GM12878 (cell line): Measurements from ENCODE around the gene CAMTA1. TPM values are rescaled to one million over a fixed set of nuclear protein-coding genes. Genes with fewer than 3 reads are reported as not detected.

Experiments
- ATAC-seq: fragments of 200-7000 bp; cut with Tn5 transposase; 3 replicates; pipeline ENCODE4 v1.9.1; 2020; ENCODE audit warnings: mild to moderate bottlenecking, moderate library complexity
- BruUV-seq: library from RNA; stranded (reverse); fragments of 400-500 nt; replicated peaks from 2 replicates; lab custom pipeline; 2021; lab: Mats Ljungman, UMichigan
- CTCF ChIA-PET: fragments of 300-600 bp; sonication (Branson Sonifier 250); formaldehyde crosslinking; extraction: SDS; loops from one replicate; lab custom pipeline; 2021; ENCODE audit warnings: inconsistent platforms; lab: Yijun Ruan, JAX
- POLR2A ChIA-PET: fragments of 350-600 bp; formaldehyde crosslinking; extraction: SDS; loops from one replicate; lab custom pipeline; 2021; ENCODE audit warnings: inconsistent platforms; lab: Charles Lee
- RAD21 ChIA-PET: fragments of 300-600 bp; sonication (Branson Sonifier 250); formaldehyde crosslinking; loops from one replicate; lab custom pipeline; 2023; ENCODE audit warnings: antibody characterized with exemption; ENCODE audit not compliant: unreplicated experiment; lab: Charles Lee
- SMC1A ChIA-PET: fragments of 300-600 bp; sonication (Branson Sonifier 250); formaldehyde crosslinking; loops from one replicate; lab custom pipeline; 2023; ENCODE audit not compliant: unreplicated experiment, uncharacterized antibody; lab: Charles Lee
- DNase-seq: peaks from one replicate; pipeline ENCODE4 v3.0.0-alpha.2; 2011; ENCODE audit warnings: low read depth, low spot score
- FAIRE-seq: peaks from 3 replicates; lab custom pipeline; 2011; peaks lifted over from hg19 to GRCh38; lab: Jason Lieb, UNC
- H2AFZ ChIP-seq: 2 replicates; pipeline ENCODE4 v1.6.0; 2011; ENCODE audit warnings: low read depth, low read length, control low read depth; ENCODE audit not compliant: control insufficient read depth
- H3K27ac ChIP-seq: 2 replicates; pipeline ENCODE4 v1.5.1; 2011; ENCODE audit warnings: control low read depth; ENCODE audit not compliant: control insufficient read depth, insufficient read depth
- H3K27me3 ChIP-seq, 2 experiments: replicated peaks in 1 of 2; 2 replicates each; pipeline versions ENCODE4 v1.6.0 to v1.6.1; 2011; ENCODE audit warnings: low read length in 1 of 2; ENCODE audit not compliant: control insufficient read depth in 2 of 2, insufficient read depth in 2 of 2
- H3K36me3 ChIP-seq, 2 experiments: 2 replicates each; pipeline ENCODE4 v1.5.1; 2011; ENCODE audit warnings: low read length in 1 of 2; ENCODE audit not compliant: control insufficient read depth in 2 of 2, insufficient read depth in 2 of 2
- H3K4me1 ChIP-seq: 2 replicates; pipeline ENCODE4 v1.6.1; 2011; ENCODE audit warnings: mild to moderate bottlenecking, low read length, moderate library complexity, mixed read lengths; ENCODE audit not compliant: control insufficient read depth, insufficient read depth
- H3K4me2 ChIP-seq: 2 replicates; pipeline ENCODE4 v1.6.0; 2011; ENCODE audit warnings: control low read depth; ENCODE audit not compliant: control insufficient read depth, insufficient read depth
- H3K4me3 ChIP-seq: fragments of 200-600 bp; sonication (generic); 2 replicates; pipeline ENCODE4 v1.5.1; 2016
- H3K79me2 ChIP-seq: 2 replicates; pipeline ENCODE4 v1.6.0; 2011; ENCODE audit warnings: low read length; ENCODE audit not compliant: control insufficient read depth, insufficient read depth
- H3K9ac ChIP-seq: 2 replicates; pipeline ENCODE4 v1.8.0; 2011; ENCODE audit warnings: low read length, control low read depth, mixed read lengths; ENCODE audit not compliant: control insufficient read depth, insufficient read depth
- H3K9me3 ChIP-seq: replicated peaks from 3 replicates; pipeline ENCODE4 v1.5.1; 2011; ENCODE audit warnings: mild to moderate bottlenecking, low read length; ENCODE audit not compliant: control insufficient read depth, insufficient read depth
- H4K20me1 ChIP-seq: 2 replicates; pipeline ENCODE4 v1.6.0; 2011; ENCODE audit not compliant: control insufficient read depth, insufficient read depth
- BMI1 ChIP-seq: fragments of 450-650 bp; IDR thresholded peaks from 2 replicates; pipeline ENCODE4 v1.6.1; 2016; ENCODE audit warnings: mild to moderate bottlenecking, moderate library complexity, borderline replicate concordance
- HCFC1 ChIP-seq: fragments of 150-350 bp; IDR thresholded peaks from 2 replicates; pipeline ENCODE4 v1.6.1; 2014; ENCODE audit warnings: low read length
- JUND ChIP-seq: IDR thresholded peaks from 2 replicates; pipeline ENCODE4 v1.6.1; 2012; ENCODE audit warnings: low read depth, mild to moderate bottlenecking, low read length, improper control_type of control experiment, moderate library complexity
- KAT2A ChIP-seq: conservative IDR thresholded peaks from 2 replicates; pipeline ENCODE4 v1.6.1; 2011; ENCODE audit warnings: low read depth, low read length; ENCODE audit not compliant: control insufficient read depth
- MTA3 ChIP-seq: IDR thresholded peaks from 2 replicates; pipeline ENCODE4 v1.6.1; 2012; ENCODE audit warnings: low read length, inconsistent platforms, borderline replicate concordance
- MXI1 ChIP-seq: fragments of 150-350 bp; IDR thresholded peaks from 2 replicates; pipeline ENCODE4 v1.6.1; 2011; ENCODE audit warnings: low read depth, mild to moderate bottlenecking, inconsistent platforms, low read length, improper control_type of control experiment
- NBN ChIP-seq: fragments of 450-650 bp; IDR thresholded peaks from 2 replicates; pipeline ENCODE4 v1.6.1; 2016
- POLR2AphosphoS5 ChIP-seq: IDR thresholded peaks from 2 replicates; pipeline ENCODE4 v1.6.1; 2011; ENCODE audit warnings: mild to moderate bottlenecking, low read length, inconsistent platforms
- SMC3 ChIP-seq: IDR thresholded peaks from 2 replicates; pipeline ENCODE4 v1.6.1; 2011; ENCODE audit warnings: low read length, improper control_type of control experiment, borderline replicate concordance
- SUPT20H ChIP-seq: IDR thresholded peaks from 2 replicates; pipeline ENCODE4 v1.6.1; 2011; ENCODE audit warnings: low read depth, mild to moderate bottlenecking, low read length, moderate library complexity, borderline replicate concordance; ENCODE audit not compliant: control insufficient read depth
- WGBS: methylation state at CpG from one replicate; pipeline ENCODE4 v1.1.6; 2016; ENCODE audit warnings: low lambda C conversion rate; ENCODE audit not compliant: insufficient replicate concordance, insufficient coverage; ENCODE audit errors: missing lambda C conversion rate; 5-methylcytosine and 5-hydroxymethylcytosine counted together
- in situ Hi-C: fragments of 300-500 bp; cut with MboI; formaldehyde crosslinking; loops from 9 replicates; pipeline ENCODE4 v1.14.3; 2018; ENCODE audit warnings: mixed read lengths
- intact Hi-C: fragments of 100-400 bp; cut with micrococcal nuclease; formaldehyde crosslinking; loops from one replicate; pipeline ENCODE4 v1.14.2; 2022; ENCODE audit not compliant: unreplicated experiment
- polyA plus RNA-seq, 11 experiments: library from polyadenylated mRNA; depleted of rRNA in 4 of 11; unstranded in 6 of 11; stranded (reverse) in 5 of 11; fragments of >200 nt; fragmentation: Nextera tagmentation in 4 of 11; fragmentation: Illumina TruSeq in 1 of 11; extraction: Ambion mirVana in 4 of 11; extraction: Trizol in 1 of 11; gene quantifications; 1 replicate in 1 of 11; 2 replicates in 10 of 11; pipeline versions ENCODE4 v1.2.1 to v1.2.3, GENCODE V29; 2011 to 2016; ENCODE audit warnings: inconsistent platforms in 2 of 11, missing spikeins in 2 of 11, low read depth in 1 of 11
- total RNA-seq, 4 experiments: library from RNA; depleted of rRNA in 3 of 4; stranded (reverse); fragments of >200 nt in 3 of 4; fragmentation: Illumina TruSeq in 1 of 4; extraction: Trizol in 1 of 4; gene quantifications; 2 replicates each; pipeline versions ENCODE4 v1.2.1 to v1.2.3, GENCODE V29; 2013 to 2021
- TF ChIP-seq, protein P1 (sequence below): IDR thresholded peaks from 2 replicates; pipeline ENCODE4 v1.6.1; 2012; ENCODE audit warnings: low read length, inconsistent platforms

CAMTA1 gene
- total and polyA plus RNA-seq, 10 of the 15 experiments (the other 5 are each of a cell fraction or from before 2014, with no cell fraction given) = 37.7 to 148 (median 76.4) TPM

- no peaks in the 10 kb centered on the region for H3K79me2 ChIP-seq
- no peak overlapping the region for H3K27ac ChIP-seq
- H3K9ac ChIP-seq = no peak overlapping the region
- no TSS peak for BruUV-seq
- no peaks in the 10 kb centered on the region; a peak in 1 of 4 replicates for H3K27me3 ChIP-seq
- no peak overlapping the region for H3K4me2 ChIP-seq
- SMC1A ChIA-PET = no interaction called here
- CTCF ChIA-PET = no interaction called here
- ATAC-seq = no peak
- no peaks in the 10 kb centered on the region for H3K9me3 ChIP-seq
- intact Hi-C loops (no loop called here), in situ Hi-C loops (no loop called here)
- no peak overlapping the region for H2AFZ ChIP-seq
- no peak for DNase-seq
- POLR2A ChIA-PET = no interaction called here
- no peaks in the 10 kb centered on the region for H3K4me1 ChIP-seq
- H3K36me3 ChIP-seq = no peaks in the 10 kb centered on the region
- 86% methylated on average over 1 of the region's 1 CpG for WGBS
- no peak for FAIRE-seq
- RAD21 ChIA-PET = no interaction called here
- no peaks in the 10 kb centered on the region for H4K20me1 ChIP-seq
- H3K4me3 ChIP-seq = no peak overlapping the region
- TF ChIP-seq, protein P1, sequence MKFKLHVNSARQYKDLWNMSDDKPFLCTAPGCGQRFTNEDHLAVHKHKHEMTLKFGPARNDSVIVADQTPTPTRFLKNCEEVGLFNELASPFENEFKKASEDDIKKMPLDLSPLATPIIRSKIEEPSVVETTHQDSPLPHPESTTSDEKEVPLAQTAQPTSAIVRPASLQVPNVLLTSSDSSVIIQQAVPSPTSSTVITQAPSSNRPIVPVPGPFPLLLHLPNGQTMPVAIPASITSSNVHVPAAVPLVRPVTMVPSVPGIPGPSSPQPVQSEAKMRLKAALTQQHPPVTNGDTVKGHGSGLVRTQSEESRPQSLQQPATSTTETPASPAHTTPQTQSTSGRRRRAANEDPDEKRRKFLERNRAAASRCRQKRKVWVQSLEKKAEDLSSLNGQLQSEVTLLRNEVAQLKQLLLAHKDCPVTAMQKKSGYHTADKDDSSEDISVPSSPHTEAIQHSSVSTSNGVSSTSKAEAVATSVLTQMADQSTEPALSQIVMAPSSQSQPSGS = no peak
- TF ChIP-seq SUPT20H (no peak), MXI1 (no peak), HCFC1 (no peak), MTA3 (no peak), KAT2A (no peak), SMC3 (no peak), JUND (no peak), POLR2AphosphoS5 (no peak), NBN (no peak), BMI1 (no peak)
Observed at GRCh38 chr1:7046891-7047290, 261.6 kb downstream of the CAMTA1 start.
